Neural progenitor cell (in vitro differentiated cells): ENCODE data around the gene IL17REL.

Source experiments
- EZH2 ChIP-seq: fragments of 200-600 bp; sonication (generic); IDR thresholded peaks from 2 replicates; pipeline ENCODE4 v1.6.1; 2017; ENCODE audit warnings: antibody characterized with exemption, mild to moderate bottlenecking, moderate library complexity
- EZH2phosphoT487 ChIP-seq: fragments of 200-600 bp; sonication (generic); IDR thresholded peaks from 2 replicates; pipeline ENCODE4 v1.6.1; 2017; ENCODE audit warnings: antibody characterized with exemption
- TF ChIP-seq, protein P1 (sequence below): fragments of 200-600 bp; sonication (generic); IDR thresholded peaks from 2 replicates; pipeline ENCODE4 v1.5.1; 2017; ENCODE audit warnings: antibody characterized with exemption, mild to moderate bottlenecking

DNA sequence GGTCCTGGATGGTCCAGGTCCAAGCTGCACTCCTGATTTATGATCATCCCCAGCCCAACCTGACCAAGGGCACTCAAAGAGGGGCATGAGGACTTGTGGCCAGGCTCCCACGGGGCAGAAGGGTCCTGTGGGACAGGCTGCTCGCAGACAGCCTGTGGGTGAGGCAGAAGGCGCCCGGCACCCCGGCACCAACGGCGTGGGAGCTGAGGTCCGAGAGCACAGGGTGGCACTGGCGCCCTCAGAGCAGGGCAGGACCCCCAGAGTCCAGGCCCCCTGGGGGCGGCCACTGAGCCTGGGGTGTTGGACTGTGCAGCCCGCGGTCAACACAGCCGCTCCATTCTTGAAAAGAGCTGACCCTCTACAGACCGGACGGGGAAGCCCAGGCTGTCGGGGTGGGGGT is 3.3 kb downstream of the IL17REL start:
- TF ChIP-seq EZH2: no peak
- TF ChIP-seq, protein P1, sequence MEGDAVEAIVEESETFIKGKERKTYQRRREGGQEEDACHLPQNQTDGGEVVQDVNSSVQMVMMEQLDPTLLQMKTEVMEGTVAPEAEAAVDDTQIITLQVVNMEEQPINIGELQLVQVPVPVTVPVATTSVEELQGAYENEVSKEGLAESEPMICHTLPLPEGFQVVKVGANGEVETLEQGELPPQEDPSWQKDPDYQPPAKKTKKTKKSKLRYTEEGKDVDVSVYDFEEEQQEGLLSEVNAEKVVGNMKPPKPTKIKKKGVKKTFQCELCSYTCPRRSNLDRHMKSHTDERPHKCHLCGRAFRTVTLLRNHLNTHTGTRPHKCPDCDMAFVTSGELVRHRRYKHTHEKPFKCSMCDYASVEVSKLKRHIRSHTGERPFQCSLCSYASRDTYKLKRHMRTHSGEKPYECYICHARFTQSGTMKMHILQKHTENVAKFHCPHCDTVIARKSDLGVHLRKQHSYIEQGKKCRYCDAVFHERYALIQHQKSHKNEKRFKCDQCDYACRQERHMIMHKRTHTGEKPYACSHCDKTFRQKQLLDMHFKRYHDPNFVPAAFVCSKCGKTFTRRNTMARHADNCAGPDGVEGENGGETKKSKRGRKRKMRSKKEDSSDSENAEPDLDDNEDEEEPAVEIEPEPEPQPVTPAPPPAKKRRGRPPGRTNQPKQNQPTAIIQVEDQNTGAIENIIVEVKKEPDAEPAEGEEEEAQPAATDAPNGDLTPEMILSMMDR: no peak
- TF ChIP-seq EZH2phosphoT487: no peak
